GM18951 (cell line): ENCODE measurements around the gene CCDC136.
A peak's percentile ranks its signal among the peaks of the same experiment; 100 is the strongest.

Source experiments
- POLR2A ChIP-seq: IDR thresholded peaks from 4 replicates; pipeline ENCODE4 v1.6.1; 2011; ENCODE audit warnings: mild to moderate bottlenecking; ENCODE audit not compliant: insufficient read length, insufficient read depth; ENCODE audit errors: extremely low read depth
- in situ Hi-C: fragments of 300-500 bp; cut with MboI; formaldehyde crosslinking; loops from one replicate; pipeline ENCODE4 v1.12.0; 2022; ENCODE audit warnings: low sequenced_read_pairs, mixed read lengths, inconsistent platforms; ENCODE audit not compliant: unreplicated experiment

The CCDC136 gene

DNA sequence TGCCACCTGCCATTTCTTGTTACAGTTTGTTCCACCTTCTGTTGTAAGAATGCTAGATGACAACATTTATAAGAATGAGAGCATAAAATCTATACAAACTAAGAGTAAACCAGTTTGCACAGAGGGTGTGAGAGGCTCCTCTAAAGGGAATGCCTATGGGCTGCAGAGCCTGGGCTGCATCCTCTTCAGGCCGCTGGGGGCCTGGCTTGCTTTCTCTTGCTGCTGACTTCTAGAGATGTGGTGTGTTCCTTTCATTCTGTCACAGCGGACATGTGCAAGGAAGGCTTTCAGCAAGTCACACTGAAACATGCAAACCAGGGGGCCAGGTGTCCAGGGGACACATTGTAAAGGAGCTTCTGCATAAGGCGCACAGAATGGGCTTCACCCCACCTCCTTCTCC, 63.8 kb downstream of the CCDC136 start:
- TF ChIP-seq POLR2A, result no peak
- in situ Hi-C loops, result no loop called here

GRCh38 chr7:128856001-128856718, 64.4 kb downstream of the CCDC136 start:
- in situ Hi-C loops, result no loop called here
- no peak for TF ChIP-seq POLR2A

GRCh38 chr7:128858380-128859231, 66.8 kb downstream of the CCDC136 start:
- in situ Hi-C loops, result no loop called here
- TF ChIP-seq POLR2A, result no peak

GRCh38 chr7:128859232-128860157, 67.7 kb downstream of the CCDC136 start:
- TF ChIP-seq POLR2A, result no peak
- in situ Hi-C loops, result no loop called here

- in situ Hi-C loops, result no loop called here
- no peak for TF ChIP-seq POLR2A
Measured at GRCh38 chr7:128860158-128861073, 68.6 kb downstream of the CCDC136 start.

DNA sequence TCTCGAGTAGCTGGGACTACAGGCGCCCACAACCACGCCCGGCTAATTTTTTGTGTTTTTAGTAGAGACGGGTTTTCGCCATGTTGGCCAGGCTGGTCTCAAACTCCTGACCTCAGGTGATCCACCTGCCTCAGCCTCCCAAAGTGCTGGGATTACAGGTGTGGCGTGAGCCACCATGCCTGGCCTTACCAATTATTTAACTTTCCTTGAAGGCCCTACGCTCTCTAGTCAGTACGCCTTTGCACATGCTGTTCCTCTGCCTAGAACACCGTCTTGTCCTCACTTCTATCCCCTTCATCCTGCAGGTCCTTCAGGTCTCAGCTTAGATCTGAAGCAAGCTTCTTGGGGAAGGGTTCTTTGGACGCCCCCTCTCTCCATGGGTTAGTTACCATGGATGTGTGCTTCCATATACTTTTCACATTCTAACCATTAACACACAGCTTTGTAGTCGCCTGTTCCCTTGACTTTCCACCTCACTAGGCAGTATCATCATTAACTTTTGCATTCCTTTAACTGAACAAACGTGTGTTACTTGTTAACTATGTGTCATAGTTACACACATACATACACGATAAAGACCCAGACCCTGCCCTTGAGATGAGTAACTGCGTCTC, 70.3 kb downstream of the CCDC136 start:
- in situ Hi-C loops, result no loop called here
- TF ChIP-seq POLR2A, result no peak

GRCh38 chr7:128862571-128863432, 71.0 kb downstream of the CCDC136 start, which contains the start of gene ATP6V1F:
ATP6V1F (plus strand) TSS chr7:128862856; CDS start chr7:128862905, 49 bp downstream.
- TF ChIP-seq POLR2A, result peak; percentile 86
- in situ Hi-C loops, result no loop called here

- TF ChIP-seq POLR2A, result no peak
- in situ Hi-C loops, result no loop called here
Measured at GRCh38 chr7:128863433-128863989, 71.7 kb downstream of the CCDC136 start.

- in situ Hi-C loops, result no loop called here
- no peak for TF ChIP-seq POLR2A
Measured at GRCh38 chr7:128865303-128865702, 73.5 kb downstream of the CCDC136 start.

- no peak for TF ChIP-seq POLR2A
Measured at GRCh38 chr7:128865996-128866877, 74.5 kb downstream of the CCDC136 start.

More at GRCh38 chr7:128865996-128866877, 74.5 kb downstream of the CCDC136 start:
- in situ Hi-C loops, result no loop called here
